ENCODE measurements around the gene SLC44A5.

The SLC44A5 gene

DNA sequence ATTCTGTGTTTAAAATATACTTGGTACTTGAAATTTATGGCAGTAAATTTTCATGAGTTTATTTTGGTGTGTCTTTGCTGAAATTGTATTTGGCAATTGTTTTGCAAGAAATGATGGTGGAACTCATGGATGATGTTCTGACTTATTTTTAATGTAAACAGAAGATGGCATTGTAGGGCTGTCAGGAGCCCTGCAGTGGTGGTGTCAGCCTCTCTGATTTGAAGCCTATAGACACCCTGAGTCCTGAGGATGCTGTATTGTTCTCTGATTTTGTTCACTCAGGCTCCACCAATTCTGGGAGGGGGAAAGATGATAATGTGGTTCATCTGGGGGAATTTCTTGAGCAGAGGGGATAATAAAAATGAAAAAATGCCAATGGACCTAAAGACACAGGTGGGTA lies 396.9 kb downstream of the SLC44A5 start:
- H3K27me3 Mint-ChIP-seq (ENCODE audit: low read depth, poor library complexity), result peaks cover 5% of the 10 kb centered on the region
- no peak for TF ChIP-seq CTCF (IDR thresholded peaks at IDR 0.05)
- H3K4me1 Mint-ChIP-seq, result no peaks in the 10 kb centered on the region
- no peak overlapping the region for H3K27ac Mint-ChIP-seq
- H3K36me3 Mint-ChIP-seq (ENCODE audit: low read depth), result no peaks in the 10 kb centered on the region
- DNase-seq, result no peak
- no peaks in the 10 kb centered on the region for H3K9me3 Mint-ChIP-seq
- H3K4me3 Mint-ChIP-seq, result no peak overlapping the region

DNA sequence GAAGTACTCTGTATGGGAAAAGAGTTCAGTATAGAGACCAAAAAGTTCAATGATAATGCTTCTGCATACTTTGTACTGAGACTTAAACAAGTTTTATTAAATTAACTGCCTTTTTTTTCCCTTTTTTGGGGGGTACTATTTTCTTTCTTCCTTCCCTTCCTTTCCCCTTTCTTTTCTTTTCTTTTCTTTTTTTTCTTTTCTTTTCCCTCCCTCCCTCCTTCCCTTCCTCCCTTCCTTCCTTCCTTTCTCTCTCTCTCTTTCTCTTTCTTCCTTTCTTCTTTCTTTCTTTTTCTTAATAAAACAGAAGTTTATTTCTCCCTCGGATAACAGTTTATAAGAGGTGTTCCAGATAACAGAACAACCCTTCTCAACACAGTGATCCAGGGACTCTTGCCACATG lies 399.3 kb downstream of the SLC44A5 start:
- Mint-ChIP-seq H3K4me3 (no peak overlapping the region), H3K27ac (no peak overlapping the region), H3K4me1 (no peaks in the 10 kb centered on the region), H3K27me3 (ENCODE audit: low read depth, poor library complexity) (no peaks in the 10 kb centered on the region), H3K36me3 (ENCODE audit: low read depth) (no peaks in the 10 kb centered on the region), H3K9me3 (no peaks in the 10 kb centered on the region)
- no peak for TF ChIP-seq CTCF (IDR thresholded peaks at IDR 0.05)
- DNase-seq, result no peak

GRCh38 chr1:75208862-75209261 lies 402.1 kb downstream of the SLC44A5 start:
- Mint-ChIP-seq H3K4me3 (no peak overlapping the region), H3K9me3 (no peaks in the 10 kb centered on the region), H3K27me3 (ENCODE audit: low read depth, poor library complexity) (no peaks in the 10 kb centered on the region), H3K27ac (no peak overlapping the region), H3K36me3 (ENCODE audit: low read depth) (no peaks in the 10 kb centered on the region), H3K4me1 (no peaks in the 10 kb centered on the region)
- DNase-seq, result no peak
- TF ChIP-seq CTCF (IDR thresholded peaks at IDR 0.05), result no peak

- Mint-ChIP-seq H3K36me3 (ENCODE audit: low read depth) (no peaks in the 10 kb centered on the region), H3K27me3 (ENCODE audit: low read depth, poor library complexity) (no peaks in the 10 kb centered on the region), H3K4me1 (no peaks in the 10 kb centered on the region), H3K9me3 (no peaks in the 10 kb centered on the region), H3K4me3 (no peak overlapping the region), H3K27ac (no peak overlapping the region)
- peak; percentile 29 for DNase-seq
- peak; percentile 76 for TF ChIP-seq CTCF (IDR thresholded peaks at IDR 0.05)
Observed at GRCh38 chr1:75203415-75204277, 407.3 kb downstream of the SLC44A5 start.

GRCh38 chr1:75202751-75203150 lies 408.2 kb downstream of the SLC44A5 start:
- no peak for DNase-seq
- H3K27me3 Mint-ChIP-seq (ENCODE audit: low read depth, poor library complexity), result no peaks in the 10 kb centered on the region
- H3K4me3 Mint-ChIP-seq, result no peak overlapping the region
- no peaks in the 10 kb centered on the region for H3K36me3 Mint-ChIP-seq (ENCODE audit: low read depth)
- H3K4me1 Mint-ChIP-seq, result no peaks in the 10 kb centered on the region
- no peaks in the 10 kb centered on the region for H3K9me3 Mint-ChIP-seq
- no peak overlapping the region for H3K27ac Mint-ChIP-seq
- no peak for TF ChIP-seq CTCF (IDR thresholded peaks at IDR 0.05)

DNA sequence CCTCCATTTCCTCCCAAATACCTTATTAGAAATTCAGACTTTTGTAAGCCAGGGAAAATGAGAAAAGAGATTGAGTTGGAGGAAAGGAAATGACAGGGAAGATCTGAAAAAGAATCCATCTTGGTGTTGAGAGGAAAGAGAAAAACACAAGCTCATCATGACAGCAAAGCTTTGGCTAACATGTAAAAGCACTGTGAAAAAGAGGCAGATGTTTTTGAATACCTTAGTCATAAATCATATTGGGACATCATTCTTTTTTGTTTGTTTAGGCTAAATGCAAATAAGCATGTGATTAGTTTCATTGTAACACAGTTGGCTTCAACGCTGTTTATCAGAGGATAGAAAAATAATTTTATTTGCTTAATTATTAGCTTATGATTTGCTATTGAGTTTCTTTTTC lies 412.2 kb downstream of the SLC44A5 start:
- Mint-ChIP-seq H3K27me3 (ENCODE audit: low read depth, poor library complexity) (peaks cover 5% of the 10 kb centered on the region), H3K4me3 (no peak overlapping the region), H3K9me3 (no peaks in the 10 kb centered on the region), H3K27ac (no peak overlapping the region), H3K4me1 (no peaks in the 10 kb centered on the region), H3K36me3 (ENCODE audit: low read depth) (no peaks in the 10 kb centered on the region)
- no peak for TF ChIP-seq CTCF (IDR thresholded peaks at IDR 0.05)
- no peak for DNase-seq
